ENCODE results near the gene TNFAIP8. TPM values are rescaled to one million over a fixed set of nuclear protein-coding genes. Genes with fewer than 3 reads are reported as not detected.

The TNFAIP8 gene
- total RNA-seq, 2 experiments from 2014 or later, result 121 to 122 TPM

DNA sequence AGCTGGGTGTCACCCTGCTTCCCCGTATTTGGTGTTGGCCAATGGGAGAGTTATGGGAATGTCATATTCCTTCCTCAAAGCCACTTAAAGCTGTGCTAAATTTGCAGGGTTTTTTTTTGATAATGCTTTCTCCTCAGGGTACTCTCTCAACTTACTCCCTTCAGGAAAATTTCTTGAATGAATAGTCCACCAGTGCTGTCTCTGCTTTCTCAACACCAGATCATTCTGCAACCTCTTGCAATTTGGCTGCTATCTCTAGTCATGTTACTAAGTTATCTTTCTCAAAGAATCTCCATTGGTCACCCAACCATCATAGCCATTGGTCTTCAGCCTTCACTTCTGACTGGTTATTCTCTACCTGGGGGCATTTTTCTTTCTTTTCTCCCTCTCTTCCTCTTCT lies 13.4 kb upstream of the TNFAIP8 start:
- Mint-ChIP-seq H3K27me3 (no peaks in the 10 kb centered on the region), H3K36me3 (peaks cover 35% of the 10 kb centered on the region), H3K4me3 (peak overlapping the region; percentile 83), H3K9me3 (no peaks in the 10 kb centered on the region), H3K4me1 (peaks cover 88% of the 10 kb centered on the region), H3K27ac (peak overlapping the region; percentile 96)
- DNase-seq, result no peak
- ATAC-seq (ENCODE audit: low read depth), result no peak
- POLR2A ChIA-PET, result interaction anchor here (1.1 to 10.4 kb wide), 6 partner anchors 12 to 71 kb away, joined by 5 to 127 read pairs (median 20); partner anchors contain the start of gene TNFAIP8

DNA sequence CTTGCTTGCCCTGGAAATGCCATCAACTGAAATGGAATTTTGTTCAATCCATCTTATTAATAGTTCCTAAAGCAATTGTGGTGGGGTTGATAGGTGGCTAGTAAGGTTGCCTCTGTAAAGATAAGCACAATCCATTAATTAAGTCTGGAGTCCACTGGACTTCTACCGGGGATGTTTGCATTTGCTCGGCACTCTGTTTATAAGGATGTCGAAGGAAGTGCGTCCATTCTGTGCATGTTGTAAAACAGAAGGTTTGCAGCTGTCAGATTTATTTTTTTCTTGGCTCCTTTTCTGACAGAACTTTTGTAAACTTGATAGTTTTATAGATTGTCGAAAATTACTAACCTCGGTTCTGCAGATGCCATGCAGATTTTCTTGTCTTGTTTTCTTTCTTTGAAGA lies 12.8 kb upstream of the TNFAIP8 start:
- Mint-ChIP-seq H3K27me3 (no peaks in the 10 kb centered on the region), H3K27ac (peak overlapping the region; percentile 96), H3K4me3 (peak overlapping the region; percentile 83), H3K9me3 (no peaks in the 10 kb centered on the region), H3K36me3 (peaks cover 40% of the 10 kb centered on the region), H3K4me1 (peaks cover 88% of the 10 kb centered on the region)
- ATAC-seq (ENCODE audit: low read depth) (no peak), DNase-seq (no peak)
- POLR2A ChIA-PET, result interaction anchor here (0.8 to 2.0 kb wide), 6 partner anchors 8 to 272 kb away, joined by 3 to 7 read pairs (median 5); partner anchors contain the start of gene DMXL1

DNA sequence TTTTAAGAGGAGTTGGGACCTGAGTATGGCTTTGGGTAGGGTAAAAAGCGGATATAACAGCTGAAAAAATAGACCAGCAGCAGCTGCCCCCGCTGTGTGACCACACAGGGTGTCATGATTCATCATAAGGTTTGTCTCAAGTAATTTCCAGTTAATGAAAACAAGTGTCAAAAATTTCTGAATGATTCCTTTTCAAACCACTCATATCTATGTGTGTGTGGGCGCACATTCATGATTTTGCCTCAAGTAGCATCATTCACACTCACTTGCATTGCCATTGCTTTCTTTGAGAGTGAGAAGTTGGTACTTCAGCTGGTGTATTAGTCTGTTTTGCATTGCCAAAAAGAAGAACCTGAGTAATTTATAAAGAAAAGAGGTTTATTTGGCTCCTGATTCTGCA lies 12.1 kb upstream of the TNFAIP8 start:
- DNase-seq (no peak), ATAC-seq (ENCODE audit: low read depth) (no peak)
- Mint-ChIP-seq H3K4me1 (peaks cover 85% of the 10 kb centered on the region), H3K4me3 (peak overlapping the region; percentile 60), H3K27me3 (no peaks in the 10 kb centered on the region), H3K9me3 (no peaks in the 10 kb centered on the region), H3K27ac (peak overlapping the region; percentile 96), H3K36me3 (peaks cover 44% of the 10 kb centered on the region)
- POLR2A ChIA-PET, result interaction anchor here (0.7 to 2.0 kb wide), 7 partner anchors 9 to 273 kb away, joined by 3 to 7 read pairs (median 4); partner anchors contain the start of gene DMXL1

DNA sequence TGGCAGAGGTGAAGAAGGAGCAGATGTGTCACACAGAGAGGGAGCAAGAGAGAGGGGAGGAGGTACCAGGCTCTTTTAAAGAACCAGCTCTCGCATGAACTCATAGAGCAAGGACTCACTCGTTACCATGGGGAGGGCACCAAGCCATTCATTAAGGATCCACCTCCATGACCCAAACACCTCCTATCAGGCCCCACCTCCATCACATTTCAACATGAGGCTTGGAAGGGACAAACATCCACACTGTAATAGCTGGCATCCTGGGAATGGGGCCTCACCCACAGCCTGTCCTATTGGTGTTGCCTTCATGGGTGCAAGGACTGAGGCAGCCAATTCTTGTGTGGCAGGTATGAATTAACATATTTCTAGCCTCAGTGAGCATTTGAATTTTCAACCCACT lies 11.6 kb upstream of the TNFAIP8 start:
- Mint-ChIP-seq H3K36me3 (peaks cover 48% of the 10 kb centered on the region), H3K9me3 (no peaks in the 10 kb centered on the region), H3K4me1 (peaks cover 84% of the 10 kb centered on the region), H3K27ac (peak overlapping the region; percentile 96), H3K4me3 (peak overlapping the region; percentile 60), H3K27me3 (no peaks in the 10 kb centered on the region)
- POLR2A ChIA-PET, result interaction anchor here (0.7 to 2.0 kb wide), 5 partner anchors 11 to 28 kb away, joined by 3 to 7 read pairs (median 5); no protein-coding TSS in a partner anchor
- no peak for DNase-seq
- no peak for ATAC-seq (ENCODE audit: low read depth)

DNA sequence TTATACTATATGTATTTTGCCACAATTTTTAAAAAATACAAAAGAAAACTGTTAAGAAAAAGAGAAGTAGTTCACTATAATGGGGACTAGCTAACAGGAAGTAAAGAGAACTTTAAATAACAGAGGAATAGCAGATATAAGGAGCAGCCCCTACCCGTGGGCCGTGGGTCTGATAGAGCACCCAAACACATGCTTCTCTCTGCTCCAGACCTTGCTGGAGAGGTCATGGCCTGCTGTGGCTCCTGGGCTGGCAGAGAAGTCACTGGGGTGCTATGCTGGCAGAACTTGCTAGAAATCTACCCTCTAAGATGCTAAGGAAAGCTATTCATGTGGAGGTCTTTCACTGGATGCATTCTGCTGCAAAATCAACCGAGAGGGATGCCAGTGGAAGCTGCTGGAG lies 10.0 kb upstream of the TNFAIP8 start:
- ATAC-seq (ENCODE audit: low read depth) (no peak), DNase-seq (no peak)
- Mint-ChIP-seq H3K27ac (peak overlapping the region; percentile 71), H3K4me3 (peak overlapping the region; percentile 52), H3K36me3 (peaks cover 46% of the 10 kb centered on the region), H3K4me1 (peaks cover 75% of the 10 kb centered on the region), H3K9me3 (no peaks in the 10 kb centered on the region), H3K27me3 (no peaks in the 10 kb centered on the region)
- POLR2A ChIA-PET, result interaction anchor here (0.9 to 1.1 kb wide), 5 partner anchors 9 to 78 kb away, joined by 3 to 6 read pairs (median 4); no protein-coding TSS in a partner anchor

DNA sequence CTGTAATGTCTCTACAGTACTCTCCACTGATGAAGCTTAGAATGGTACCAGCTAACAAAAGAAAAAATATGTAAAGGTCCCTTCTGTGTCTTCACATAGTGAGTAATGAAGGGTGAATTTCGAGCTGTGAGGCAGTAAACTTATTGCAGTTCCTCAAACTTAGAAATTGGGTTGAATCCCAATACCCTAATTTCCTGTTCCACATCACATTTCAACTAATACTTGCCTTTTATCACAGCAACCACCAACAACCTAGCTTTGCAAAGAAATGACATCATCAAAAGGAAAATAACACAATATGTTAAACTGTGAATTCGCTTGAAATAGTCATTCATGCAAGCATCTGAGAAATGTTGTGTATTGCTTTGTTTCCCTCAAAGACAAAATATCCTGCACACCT lies 9.4 kb upstream of the TNFAIP8 start:
- no peaks in the 10 kb centered on the region for H3K27me3 Mint-ChIP-seq
- H3K36me3 Mint-ChIP-seq, result peaks cover 46% of the 10 kb centered on the region
- peak overlapping the region; percentile 71 for H3K27ac Mint-ChIP-seq
- no peak for DNase-seq
- POLR2A ChIA-PET, result interaction anchor here (0.9 to 1.1 kb wide), 5 partner anchors 10 to 78 kb away, joined by 3 to 6 read pairs (median 4); no protein-coding TSS in a partner anchor
- no peaks in the 10 kb centered on the region for H3K9me3 Mint-ChIP-seq
- peaks cover 72% of the 10 kb centered on the region for H3K4me1 Mint-ChIP-seq
- no peak for ATAC-seq (ENCODE audit: low read depth)
- peak overlapping the region; percentile 52 for H3K4me3 Mint-ChIP-seq

DNA sequence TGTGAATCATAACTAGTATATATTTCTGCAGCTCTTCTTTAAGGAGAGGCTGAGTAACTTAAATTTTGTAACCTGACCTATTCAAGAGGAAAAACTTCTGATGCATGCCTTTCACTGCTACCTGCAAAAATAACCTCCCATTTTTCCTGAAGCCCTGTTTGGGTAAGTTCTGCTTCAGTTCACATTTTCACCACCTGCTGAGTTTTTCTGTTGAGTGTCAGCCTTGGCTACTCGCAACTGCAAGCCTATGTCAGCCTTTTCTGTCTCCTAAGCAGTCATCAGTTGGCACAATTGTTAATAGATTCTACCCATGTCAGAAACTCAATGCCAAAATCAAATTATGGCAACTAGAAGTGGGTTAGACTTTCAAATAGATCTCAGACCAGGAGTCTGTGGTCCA lies 8.2 kb upstream of the TNFAIP8 start:
- Mint-ChIP-seq H3K36me3 (peaks cover 47% of the 10 kb centered on the region), H3K4me1 (peaks cover 69% of the 10 kb centered on the region), H3K4me3 (no peak overlapping the region), H3K27me3 (no peaks in the 10 kb centered on the region), H3K27ac (peak overlapping the region; percentile 30), H3K9me3 (no peaks in the 10 kb centered on the region)
- POLR2A ChIA-PET, result interaction anchor here (1.1 kb wide), 1 partner anchor 14 kb away, joined by 5 read pairs; no protein-coding TSS in a partner anchor
- ATAC-seq (ENCODE audit: low read depth) (no peak), DNase-seq (no peak)

DNA sequence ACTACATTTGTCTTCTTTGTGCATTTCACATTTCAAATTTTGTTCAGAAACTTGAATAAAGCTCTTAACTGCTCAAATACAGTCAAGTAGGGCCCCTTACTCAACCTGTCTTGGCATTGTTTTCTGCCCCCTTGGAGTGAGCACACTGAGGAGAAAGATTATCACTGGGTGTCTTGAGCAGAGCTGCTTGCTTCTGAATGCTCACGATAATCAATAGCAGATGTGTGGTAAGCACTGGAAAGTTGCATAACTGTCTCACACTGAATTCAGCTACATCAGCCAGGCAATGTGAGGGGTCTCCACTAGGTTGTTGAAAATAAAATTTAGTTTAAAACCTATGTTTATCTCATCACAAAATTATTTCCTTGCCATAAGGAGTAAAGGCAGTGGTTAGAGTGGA lies 7.8 kb upstream of the TNFAIP8 start:
- Mint-ChIP-seq H3K9me3 (no peaks in the 10 kb centered on the region), H3K4me3 (no peak overlapping the region), H3K27me3 (no peaks in the 10 kb centered on the region), H3K36me3 (peaks cover 51% of the 10 kb centered on the region), H3K4me1 (peaks cover 69% of the 10 kb centered on the region), H3K27ac (peak overlapping the region; percentile 34)
- POLR2A ChIA-PET, result interaction anchor here (1.1 kb wide), 1 partner anchor 15 kb away, joined by 5 read pairs; no protein-coding TSS in a partner anchor
- DNase-seq, result no peak
- no peak for ATAC-seq (ENCODE audit: low read depth)

DNA sequence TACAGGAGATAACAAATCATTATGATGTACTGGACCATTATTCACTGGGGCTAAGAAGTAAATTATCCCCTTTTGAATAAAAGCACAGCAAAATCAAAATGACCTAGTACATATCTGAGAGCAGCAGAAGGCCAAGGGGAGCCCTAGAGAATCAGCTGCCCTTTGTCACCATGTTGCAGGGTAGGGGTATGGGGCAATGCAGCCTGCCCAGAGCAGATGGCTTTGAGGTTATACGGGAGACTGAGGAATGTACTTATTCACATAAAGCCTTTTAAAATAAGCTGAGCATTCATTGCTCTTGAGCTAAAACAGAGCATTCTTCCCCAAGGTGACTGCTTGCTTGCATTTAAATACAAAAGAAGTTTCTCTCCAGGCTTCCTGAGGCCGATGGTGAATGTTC lies 2.6 kb upstream of the TNFAIP8 start:
- ATAC-seq (ENCODE audit: low read depth), result no peak
- peaks cover 66% of the 10 kb centered on the region for H3K4me1 Mint-ChIP-seq
- H3K9me3 Mint-ChIP-seq, result no peaks in the 10 kb centered on the region
- peak overlapping the region; percentile 68 for H3K27ac Mint-ChIP-seq
- peak overlapping the region; percentile 90 for H3K4me3 Mint-ChIP-seq
- DNase-seq, result no peak
- H3K27me3 Mint-ChIP-seq, result no peaks in the 10 kb centered on the region
- POLR2A ChIA-PET, result interaction anchor here (0.8 to 2.1 kb wide), 3 partner anchors 11 to 19 kb away, joined by 3 to 6 read pairs (median 3); no protein-coding TSS in a partner anchor
- peaks cover 25% of the 10 kb centered on the region for H3K36me3 Mint-ChIP-seq

DNA sequence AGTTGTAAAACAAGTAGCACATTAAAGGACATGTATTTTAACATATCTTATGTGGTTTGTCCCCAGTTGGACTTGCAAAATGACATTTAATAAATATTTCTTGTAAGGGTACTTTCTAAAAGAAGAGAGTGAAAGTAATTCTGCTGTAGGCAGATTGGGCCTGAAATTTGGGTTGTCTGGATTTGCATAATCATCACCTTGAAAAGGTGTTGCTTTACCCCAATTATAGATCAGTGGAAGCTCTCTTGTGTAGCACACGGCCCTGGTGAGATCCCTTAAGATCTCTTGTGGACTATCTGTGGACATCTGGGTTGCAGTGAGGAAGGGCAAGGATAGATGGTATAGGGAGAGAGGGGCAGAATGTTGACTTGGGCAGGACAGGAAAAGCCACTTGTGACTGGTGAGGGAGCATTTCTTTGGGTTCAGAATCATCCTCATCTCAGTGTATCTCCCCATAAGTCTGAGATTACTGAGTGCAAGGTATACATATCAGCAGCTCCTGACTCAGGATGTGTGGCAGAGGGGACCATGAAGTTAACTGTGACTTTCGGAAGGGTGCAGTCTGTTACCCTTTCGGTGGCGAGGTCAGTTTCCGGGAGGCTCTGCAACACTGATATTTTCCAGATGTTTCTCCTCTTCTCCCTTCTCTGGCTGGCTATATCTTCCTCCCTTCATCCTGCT lies 2.0 kb upstream of the TNFAIP8 start:
- DNase-seq (no peak), ATAC-seq (ENCODE audit: low read depth) (peak; percentile 53)
- POLR2A ChIA-PET, result interaction anchor here (0.8 to 2.1 kb wide), 3 partner anchors 11 to 19 kb away, joined by 3 to 6 read pairs (median 3); no protein-coding TSS in a partner anchor

DNA sequence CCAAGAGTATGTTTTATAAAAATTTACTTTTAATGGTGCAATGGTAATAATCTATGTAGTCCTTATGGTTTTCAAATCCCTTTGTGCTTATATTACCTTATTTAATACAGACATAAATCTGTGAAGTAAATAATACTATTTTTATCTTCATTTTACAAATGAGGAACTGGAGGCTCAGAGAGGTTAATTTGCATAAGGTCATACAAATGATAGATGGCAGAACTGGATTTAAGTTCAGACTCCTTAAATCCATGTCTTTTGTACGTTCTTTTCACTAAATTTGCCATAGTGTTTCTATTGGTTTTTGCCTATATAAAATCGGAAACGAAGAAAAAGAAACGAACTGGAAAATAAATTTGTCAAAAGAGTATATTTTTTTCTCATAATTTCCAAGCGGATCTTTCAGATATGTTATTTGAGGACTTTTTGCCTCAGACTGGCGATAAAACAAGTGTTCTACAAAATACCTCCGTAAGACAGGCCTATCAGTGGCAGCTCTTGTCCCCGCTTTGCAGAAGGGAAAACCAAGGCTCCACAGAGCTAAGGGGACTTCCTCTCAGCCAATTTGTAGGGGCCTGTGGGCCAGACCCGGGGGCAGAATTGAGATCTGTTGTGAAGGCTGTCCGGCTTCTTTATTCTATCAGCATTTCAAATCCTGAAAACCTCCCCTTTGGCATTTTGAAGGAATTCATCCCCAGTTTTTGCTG lies 1.1 kb upstream of the TNFAIP8 start:
- Mint-ChIP-seq H3K4me3 (peak overlapping the region; percentile 90), H3K9me3 (no peaks in the 10 kb centered on the region), H3K27me3 (no peaks in the 10 kb centered on the region), H3K36me3 (peaks cover 23% of the 10 kb centered on the region), H3K4me1 (peaks cover 73% of the 10 kb centered on the region), H3K27ac (peak overlapping the region; percentile 81)
- no peak for ATAC-seq (ENCODE audit: low read depth)
- DNase-seq, result no peak
- POLR2A ChIA-PET, result interaction anchor here (3.9 kb wide), 1 partner anchor 14 kb away, joined by 32 read pairs; no protein-coding TSS in a partner anchor

More for the DNA sequence above, 2.0 kb upstream of the TNFAIP8 start:
- H3K4me3 Mint-ChIP-seq, result peak overlapping the region; percentile 90
- peaks cover 68% of the 10 kb centered on the region for H3K4me1 Mint-ChIP-seq
- no peaks in the 10 kb centered on the region for H3K27me3 Mint-ChIP-seq
- H3K9me3 Mint-ChIP-seq, result no peaks in the 10 kb centered on the region
- peaks cover 21% of the 10 kb centered on the region for H3K36me3 Mint-ChIP-seq
- H3K27ac Mint-ChIP-seq, result peak overlapping the region; percentile 78

DNA sequence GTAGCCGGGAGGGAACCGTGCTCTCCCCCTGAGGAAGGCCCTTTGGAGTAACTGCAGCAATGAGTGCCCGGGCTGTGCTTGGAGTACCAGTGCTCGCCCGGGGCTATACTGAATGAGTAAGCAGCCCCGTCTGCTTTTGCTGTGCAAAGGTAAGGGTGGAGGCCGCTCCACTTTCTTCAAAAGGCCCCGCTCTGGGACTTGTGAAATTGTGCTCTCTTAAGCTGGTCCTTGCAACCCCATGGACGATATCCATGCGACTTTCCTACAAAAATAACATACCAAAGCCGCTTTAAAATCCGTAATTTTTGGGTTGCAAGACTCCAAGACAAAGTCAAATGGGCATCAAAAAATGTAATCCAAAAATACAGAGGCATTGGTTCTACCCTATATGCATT lies 578 bp upstream of the TNFAIP8 start:
- H3K4me1 Mint-ChIP-seq, result peaks cover 78% of the 10 kb centered on the region
- peak overlapping the region; percentile 90 for H3K4me3 Mint-ChIP-seq
- peaks cover 23% of the 10 kb centered on the region for H3K36me3 Mint-ChIP-seq
- H3K27ac Mint-ChIP-seq, result peak overlapping the region; percentile 81
- no peak for DNase-seq
- POLR2A ChIA-PET, result interaction anchor here (2.6 to 3.9 kb wide), 2 partner anchors 15 to 85 kb away, joined by 9 to 32 read pairs; no protein-coding TSS in a partner anchor
- peak; percentile 44 for ATAC-seq (ENCODE audit: low read depth)
- no peaks in the 10 kb centered on the region for H3K9me3 Mint-ChIP-seq
- H3K27me3 Mint-ChIP-seq, result no peaks in the 10 kb centered on the region

DNA sequence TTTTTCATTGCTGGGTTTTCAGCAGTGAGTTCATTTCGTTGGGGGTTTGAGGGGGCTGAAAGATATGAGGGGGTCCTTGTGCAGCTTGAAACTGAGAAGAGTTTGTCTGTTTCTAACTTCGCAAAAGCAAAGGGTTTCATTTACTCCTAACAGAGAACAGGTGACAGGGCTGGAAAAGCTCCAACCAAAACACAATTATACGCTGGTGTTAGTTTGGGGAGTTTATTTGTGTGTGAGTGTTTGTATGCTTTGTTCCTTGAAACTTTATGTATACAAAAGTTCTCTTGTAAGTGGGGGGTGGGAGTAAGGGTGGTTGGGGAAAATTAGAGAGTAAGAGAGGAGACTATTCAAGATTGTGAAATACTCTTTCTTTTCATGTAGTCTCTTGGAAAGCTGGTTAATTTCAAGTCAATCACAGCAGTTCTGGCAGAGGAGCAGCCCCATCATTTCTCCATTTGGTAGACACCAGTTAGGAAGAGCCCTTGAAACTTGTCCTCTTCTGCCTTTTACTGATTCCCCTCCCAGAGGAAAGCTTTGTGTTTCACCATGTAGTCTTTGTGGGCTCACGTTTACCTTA lies 881 bp downstream of the TNFAIP8 start:
- POLR2A ChIA-PET, result interaction anchor here (0.6 to 3.9 kb wide), 9 partner anchors 11 to 87 kb away, joined by 3 to 32 read pairs (median 5); no protein-coding TSS in a partner anchor
- H3K27ac Mint-ChIP-seq, result peak overlapping the region; percentile 81
- H3K27me3 Mint-ChIP-seq, result no peaks in the 10 kb centered on the region
- H3K9me3 Mint-ChIP-seq, result no peaks in the 10 kb centered on the region
- H3K4me3 Mint-ChIP-seq, result peak overlapping the region; percentile 90
- peaks cover 19% of the 10 kb centered on the region for H3K36me3 Mint-ChIP-seq
- DNase-seq (no peak), ATAC-seq (ENCODE audit: low read depth) (no peak)
- peaks cover 83% of the 10 kb centered on the region for H3K4me1 Mint-ChIP-seq
